ENCODE measurements around the gene MAGED4B.
"Not testable (repeated sequence)": the region's sequence is repeated elsewhere in the genome, so short reads cannot be mapped to it uniquely, and the experiment has no call there.

The MAGED4B gene, protein sequence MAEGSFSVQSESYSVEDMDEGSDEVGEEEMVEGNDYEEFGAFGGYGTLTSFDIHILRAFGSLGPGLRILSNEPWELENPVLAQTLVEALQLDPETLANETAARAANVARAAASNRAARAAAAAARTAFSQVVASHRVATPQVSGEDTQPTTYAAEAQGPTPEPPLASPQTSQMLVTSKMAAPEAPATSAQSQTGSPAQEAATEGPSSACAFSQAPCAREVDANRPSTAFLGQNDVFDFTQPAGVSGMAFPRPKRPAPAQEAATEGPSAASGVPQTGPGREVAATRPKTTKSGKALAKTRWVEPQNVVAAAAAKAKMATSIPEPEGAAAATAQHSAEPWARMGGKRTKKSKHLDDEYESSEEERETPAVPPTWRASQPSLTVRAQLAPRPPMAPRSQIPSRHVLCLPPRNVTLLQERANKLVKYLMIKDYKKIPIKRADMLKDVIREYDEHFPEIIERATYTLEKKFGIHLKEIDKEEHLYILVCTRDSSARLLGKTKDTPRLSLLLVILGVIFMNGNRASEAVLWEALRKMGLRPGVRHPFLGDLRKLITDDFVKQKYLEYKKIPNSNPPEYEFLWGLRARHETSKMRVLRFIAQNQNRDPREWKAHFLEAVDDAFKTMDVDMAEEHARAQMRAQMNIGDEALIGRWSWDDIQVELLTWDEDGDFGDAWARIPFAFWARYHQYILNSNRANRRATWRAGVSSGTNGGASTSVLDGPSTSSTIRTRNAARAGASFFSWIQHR

GRCh38 chrX:52068666-52069640 is at the start of gene MAGED4B:
Gene MAGED4B (minus strand): TSS chrX:52069183. CDS start chrX:52068172, 1,011 bp downstream.
- DNase-seq (ENCODE audit: low read depth): not testable (repeated sequence)

DNA sequence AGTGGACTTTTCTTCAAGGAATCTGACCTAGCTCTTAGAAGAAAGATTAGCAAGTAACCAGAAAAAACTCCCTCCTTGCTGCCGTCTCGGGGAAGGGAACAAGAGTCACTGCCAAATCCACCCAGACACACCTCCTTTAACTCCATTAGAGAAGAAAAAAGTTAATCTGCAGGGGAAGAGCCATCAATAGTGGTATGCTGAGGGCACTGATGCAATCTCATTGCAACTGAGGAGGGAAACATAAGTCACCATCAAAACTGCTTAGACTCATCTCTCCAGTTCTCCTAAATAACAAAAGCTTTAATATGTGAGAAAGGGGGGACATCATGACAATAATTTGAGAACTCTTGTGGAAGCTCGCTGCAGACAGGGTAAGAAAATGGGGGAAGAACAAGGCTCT is 49.3 kb upstream of the MAGED4B start:
- DNase-seq (ENCODE audit: low read depth): no peak

- peak; percentile 10 for DNase-seq (ENCODE audit: low read depth)
Observed at GRCh38 chrX:52082578-52082977, 13.6 kb upstream of the MAGED4B start.

- no peak for DNase-seq (ENCODE audit: low read depth)
Observed at GRCh38 chrX:52078131-52078530, 9.1 kb upstream of the MAGED4B start.

- not testable (repeated sequence) for DNase-seq (ENCODE audit: low read depth)
Observed at GRCh38 chrX:52042288-52042687, 26.7 kb downstream of the MAGED4B start.

- DNase-seq (ENCODE audit: low read depth): no peak
Observed at GRCh38 chrX:52034211-52034610, 34.8 kb downstream of the MAGED4B start.

DNA sequence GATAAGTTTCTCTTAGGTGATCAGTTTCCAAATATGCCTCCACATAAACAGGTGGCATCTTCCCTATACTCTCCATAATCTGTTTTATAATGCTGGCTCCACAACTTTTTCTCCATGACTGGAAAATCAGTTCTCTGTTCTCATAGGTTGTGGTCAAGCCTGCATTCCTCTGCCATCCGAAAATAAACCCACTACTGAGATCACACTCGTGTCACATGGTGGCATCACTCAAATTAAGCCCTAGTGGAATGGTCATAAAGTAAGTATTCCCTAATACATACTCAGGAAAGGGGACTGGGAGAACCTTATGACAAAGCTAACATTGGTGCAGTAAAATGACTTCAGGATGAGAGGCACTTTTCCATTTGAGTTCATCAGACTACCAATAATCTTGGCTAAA is 37.6 kb downstream of the MAGED4B start:
- DNase-seq (ENCODE audit: low read depth): no peak

DNA sequence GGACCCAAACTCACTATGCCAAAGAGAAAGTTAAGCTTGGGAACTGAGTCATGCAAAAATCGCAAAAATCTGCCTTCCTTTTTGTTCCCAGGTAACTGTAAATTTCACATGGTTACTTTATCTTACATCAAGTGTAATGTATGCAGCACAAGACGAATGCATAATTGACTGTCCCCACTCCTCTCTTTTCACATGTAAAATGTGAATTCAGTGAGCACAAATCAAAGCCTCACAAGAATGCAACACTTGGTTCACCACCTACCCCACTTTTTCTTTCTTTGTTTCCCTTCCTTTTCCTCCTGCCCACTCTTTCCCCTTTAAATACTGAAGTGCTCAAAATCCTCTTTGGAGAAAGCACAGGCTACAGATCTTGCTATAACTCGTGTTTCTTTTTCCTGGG is 53.2 kb downstream of the MAGED4B start:
- DNase-seq (ENCODE audit: low read depth): no peak
